Measurements from ENCODE around the gene SLC5A11.
A peak's percentile ranks its signal among the peaks of the same experiment; 100 is the strongest.

The SLC5A11 gene

GRCh38 chr16:24900230-24900629, 54.5 kb downstream of the SLC5A11 start:
- no peak for TF ChIP-seq TAF1 (IDR thresholded peaks at IDR 0.05; ENCODE audit: borderline replicate concordance, insufficient read depth, low read length)
- no peak for TF ChIP-seq FOXP2 (optimal IDR thresholded peaks at IDR 0.05; ENCODE audit: borderline replicate concordance, extremely low read depth, extremely low read length, insufficient read depth)
- TF ChIP-seq POLR2AphosphoS5 (IDR thresholded peaks at IDR 0.05; ENCODE audit: low read depth, low read length), result no peak
- TF ChIP-seq, protein P1, sequence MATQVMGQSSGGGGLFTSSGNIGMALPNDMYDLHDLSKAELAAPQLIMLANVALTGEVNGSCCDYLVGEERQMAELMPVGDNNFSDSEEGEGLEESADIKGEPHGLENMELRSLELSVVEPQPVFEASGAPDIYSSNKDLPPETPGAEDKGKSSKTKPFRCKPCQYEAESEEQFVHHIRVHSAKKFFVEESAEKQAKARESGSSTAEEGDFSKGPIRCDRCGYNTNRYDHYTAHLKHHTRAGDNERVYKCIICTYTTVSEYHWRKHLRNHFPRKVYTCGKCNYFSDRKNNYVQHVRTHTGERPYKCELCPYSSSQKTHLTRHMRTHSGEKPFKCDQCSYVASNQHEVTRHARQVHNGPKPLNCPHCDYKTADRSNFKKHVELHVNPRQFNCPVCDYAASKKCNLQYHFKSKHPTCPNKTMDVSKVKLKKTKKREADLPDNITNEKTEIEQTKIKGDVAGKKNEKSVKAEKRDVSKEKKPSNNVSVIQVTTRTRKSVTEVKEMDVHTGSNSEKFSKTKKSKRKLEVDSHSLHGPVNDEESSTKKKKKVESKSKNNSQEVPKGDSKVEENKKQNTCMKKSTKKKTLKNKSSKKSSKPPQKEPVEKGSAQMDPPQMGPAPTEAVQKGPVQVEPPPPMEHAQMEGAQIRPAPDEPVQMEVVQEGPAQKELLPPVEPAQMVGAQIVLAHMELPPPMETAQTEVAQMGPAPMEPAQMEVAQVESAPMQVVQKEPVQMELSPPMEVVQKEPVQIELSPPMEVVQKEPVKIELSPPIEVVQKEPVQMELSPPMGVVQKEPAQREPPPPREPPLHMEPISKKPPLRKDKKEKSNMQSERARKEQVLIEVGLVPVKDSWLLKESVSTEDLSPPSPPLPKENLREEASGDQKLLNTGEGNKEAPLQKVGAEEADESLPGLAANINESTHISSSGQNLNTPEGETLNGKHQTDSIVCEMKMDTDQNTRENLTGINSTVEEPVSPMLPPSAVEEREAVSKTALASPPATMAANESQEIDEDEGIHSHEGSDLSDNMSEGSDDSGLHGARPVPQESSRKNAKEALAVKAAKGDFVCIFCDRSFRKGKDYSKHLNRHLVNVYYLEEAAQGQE (IDR thresholded peaks at IDR 0.05; ENCODE audit: insufficient read depth in 1 of 2, low read depth in 2 of 2, low read length in 2 of 2), result peak; percentile 73 to 92

DNA sequence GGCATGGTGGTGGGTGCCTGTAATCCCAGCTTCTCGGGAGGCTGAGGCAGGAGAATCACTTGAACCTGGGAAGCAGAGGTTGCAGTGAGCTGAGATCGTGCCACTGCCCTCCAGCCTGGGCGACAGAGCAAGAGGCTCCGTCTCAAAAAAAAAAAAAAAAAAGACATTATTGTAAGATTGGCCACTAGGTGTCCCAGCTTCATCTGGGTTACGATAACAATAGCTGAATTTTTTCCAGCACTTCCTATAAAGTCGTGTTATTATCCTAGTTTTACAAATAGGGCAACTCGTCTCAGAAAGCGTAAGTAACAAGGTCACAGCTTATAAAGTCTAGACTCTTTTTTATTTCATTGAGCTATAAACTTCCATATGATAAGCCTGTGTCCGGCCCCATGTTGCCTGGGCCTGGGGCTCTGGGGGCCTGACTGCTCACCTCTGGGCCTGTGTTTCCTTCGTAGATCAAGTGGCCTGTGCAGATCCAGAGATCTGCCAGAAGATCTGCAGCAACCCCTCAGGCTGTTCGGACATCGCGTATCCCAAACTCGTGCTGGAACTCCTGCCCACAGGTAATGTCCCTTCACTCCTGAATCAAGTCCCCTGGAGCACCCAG, 60.5 kb downstream of the SLC5A11 start:
- TF ChIP-seq SIN3A (IDR thresholded peaks at IDR 0.05; ENCODE audit: borderline replicate concordance, insufficient read depth, low read length) (no peak), TAF1 (IDR thresholded peaks at IDR 0.05; ENCODE audit: borderline replicate concordance, insufficient read depth, low read length) (no peak), FOXP2 (optimal IDR thresholded peaks at IDR 0.05; ENCODE audit: borderline replicate concordance, extremely low read depth, extremely low read length, insufficient read depth) (no peak), POLR2AphosphoS5 (IDR thresholded peaks at IDR 0.05; ENCODE audit: low read depth, low read length) (no peak)
- TF ChIP-seq, protein P1 (IDR thresholded peaks at IDR 0.05; ENCODE audit: insufficient read depth in 1 of 2, low read depth in 2 of 2, low read length in 2 of 2), result no peak

DNA sequence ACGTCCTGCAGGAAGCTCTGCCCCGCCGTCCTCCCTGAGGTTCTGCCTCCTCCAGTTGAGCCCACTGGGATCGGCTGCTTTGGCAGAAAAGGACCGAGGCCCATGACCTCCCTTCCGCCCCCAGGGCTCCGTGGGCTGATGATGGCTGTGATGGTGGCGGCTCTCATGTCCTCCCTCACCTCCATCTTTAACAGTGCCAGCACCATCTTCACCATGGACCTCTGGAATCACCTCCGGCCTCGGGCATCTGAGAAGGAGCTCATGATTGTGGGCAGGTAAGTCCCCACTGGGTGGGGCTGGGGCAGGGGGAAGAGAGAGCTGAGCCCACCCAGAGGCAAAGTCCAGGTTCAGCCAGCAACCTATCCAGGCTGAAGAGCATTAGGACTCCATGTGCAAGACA, 61.1 kb downstream of the SLC5A11 start:
- TF ChIP-seq FOXP2 (optimal IDR thresholded peaks at IDR 0.05; ENCODE audit: borderline replicate concordance, extremely low read depth, extremely low read length, insufficient read depth) (no peak), TAF1 (IDR thresholded peaks at IDR 0.05; ENCODE audit: borderline replicate concordance, insufficient read depth, low read length) (no peak), POLR2AphosphoS5 (IDR thresholded peaks at IDR 0.05; ENCODE audit: low read depth, low read length) (no peak), SIN3A (IDR thresholded peaks at IDR 0.05; ENCODE audit: borderline replicate concordance, insufficient read depth, low read length) (no peak)
- TF ChIP-seq, protein P1 (IDR thresholded peaks at IDR 0.05; ENCODE audit: insufficient read depth in 1 of 2, low read depth in 2 of 2, low read length in 2 of 2), result no peak

DNA sequence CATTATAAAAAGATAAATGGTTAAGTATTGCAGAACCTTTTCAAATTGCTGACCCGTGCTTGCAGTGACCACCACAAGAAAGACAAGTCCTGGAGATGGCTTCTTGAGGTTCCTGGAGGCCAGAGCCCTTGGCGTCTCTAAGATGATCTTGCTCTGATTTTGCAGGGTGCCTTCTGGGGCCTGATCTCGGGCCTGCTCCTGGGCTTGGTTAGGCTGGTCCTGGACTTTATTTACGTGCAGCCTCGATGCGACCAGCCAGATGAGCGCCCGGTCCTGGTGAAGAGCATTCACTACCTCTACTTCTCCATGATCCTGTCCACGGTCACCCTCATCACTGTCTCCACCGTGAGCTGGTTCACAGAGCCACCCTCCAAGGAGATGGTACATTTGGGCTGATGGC, 63.0 kb downstream of the SLC5A11 start:
- TF ChIP-seq POLR2AphosphoS5 (IDR thresholded peaks at IDR 0.05; ENCODE audit: low read depth, low read length) (no peak), FOXP2 (optimal IDR thresholded peaks at IDR 0.05; ENCODE audit: borderline replicate concordance, extremely low read depth, extremely low read length, insufficient read depth) (no peak), SIN3A (IDR thresholded peaks at IDR 0.05; ENCODE audit: borderline replicate concordance, insufficient read depth, low read length) (no peak), TAF1 (IDR thresholded peaks at IDR 0.05; ENCODE audit: borderline replicate concordance, insufficient read depth, low read length) (no peak)
- TF ChIP-seq, protein P1 (IDR thresholded peaks at IDR 0.05; ENCODE audit: insufficient read depth in 1 of 2, low read depth in 2 of 2, low read length in 2 of 2), result no peak

Measured in PFSK-1 (cell line).